WTC11 (cell line): ENCODE results near the gene EPHA1. TPM values are rescaled to one million over a fixed set of nuclear protein-coding genes. Genes with fewer than 3 reads are reported as not detected.

Source experiments
- ATAC-seq: fragments of 200-7000 bp; cut with Tn5 transposase; 2 replicates; pipeline ENCODE4 v1.10.0; 2021; ENCODE audit warnings: mild to moderate bottlenecking, moderate library complexity
- CTCF ChIA-PET: fragments of 300-600 bp; sonication (Branson Sonifier 250); formaldehyde crosslinking; loops from one replicate; lab custom pipeline; 2021; ENCODE audit warnings: antibody characterized with exemption; lab: Charles Lee
- POLR2A ChIA-PET: fragments of 350-600 bp; sonication (Branson Sonifier 250); formaldehyde crosslinking; loops from one replicate; lab custom pipeline; 2021; ENCODE audit warnings: antibody characterized with exemption; lab: Charles Lee
- DNase-seq: peaks from one replicate; pipeline ENCODE4 v3.0.0; 2021; ENCODE audit warnings: low spot score
- H3K27ac Mint-ChIP-seq: 2 replicates; pipeline ENCODE4 v1.8.0; 2021; ENCODE audit warnings: mixed read lengths
- H3K27me3 Mint-ChIP-seq: 2 replicates; pipeline ENCODE4 v1.8.0; 2021; ENCODE audit warnings: low read depth, mild to moderate bottlenecking, moderate library complexity, mixed read lengths
- H3K36me3 Mint-ChIP-seq: 2 replicates; pipeline ENCODE4 v1.8.0; 2021; ENCODE audit warnings: mixed read lengths
- H3K4me1 Mint-ChIP-seq: 2 replicates; pipeline ENCODE4 v1.8.0; 2022; ENCODE audit warnings: mixed read lengths
- H3K4me3 Mint-ChIP-seq: 2 replicates; pipeline ENCODE4 v1.8.0; 2021; ENCODE audit warnings: mild to moderate bottlenecking, moderate library complexity, mixed read lengths
- H3K9me3 Mint-ChIP-seq: 2 replicates; pipeline ENCODE4 v1.8.0; 2021; ENCODE audit warnings: mixed read lengths
- ATF1 ChIP-seq: sonication (generic); formaldehyde crosslinking; IDR thresholded peaks from 2 replicates; pipeline ENCODE4 v1.8.1; 2023; ENCODE audit warnings: mild to moderate bottlenecking, moderate library complexity, missing genetic modification reagents
- CBFB ChIP-seq: sonication (generic); formaldehyde crosslinking; IDR thresholded peaks from 2 replicates; pipeline ENCODE4 v1.8.1; 2022; ENCODE audit warnings: mild to moderate bottlenecking, low read depth, missing genetic modification reagents
- CREB1 ChIP-seq: sonication (generic); formaldehyde crosslinking; IDR thresholded peaks from 2 replicates; pipeline ENCODE4 v1.8.0; 2023; ENCODE audit warnings: mild to moderate bottlenecking, missing genetic modification reagents
- FOXJ3 ChIP-seq: sonication (generic); formaldehyde crosslinking; IDR thresholded peaks from 2 replicates; pipeline ENCODE4 v1.9.0; 2021; ENCODE audit warnings: missing genetic modification reagents, mild to moderate bottlenecking, borderline replicate concordance
- FOXP1 ChIP-seq: sonication (generic); formaldehyde crosslinking; IDR thresholded peaks from 2 replicates; pipeline ENCODE4 v1.8.0; 2022; ENCODE audit warnings: missing genetic modification reagents, mild to moderate bottlenecking, moderate library complexity, borderline replicate concordance
- HMGA2 ChIP-seq: fragments of 250-450 bp; sonication (Bioruptor Pico); IDR thresholded peaks from 2 replicates; pipeline ENCODE4 v1.4.0; 2021; ENCODE audit warnings: mild to moderate bottlenecking, moderate library complexity
- JAZF1 ChIP-seq: fragments of 250-450 bp; sonication (Bioruptor Pico); IDR thresholded peaks from 2 replicates; pipeline ENCODE4 v1.9.0; 2021; ENCODE audit warnings: moderate library complexity, mild to moderate bottlenecking, inconsistent platforms
- KAT7 ChIP-seq: sonication (generic); formaldehyde crosslinking; IDR thresholded peaks from 2 replicates; pipeline ENCODE4 v1.8.1; 2023; ENCODE audit warnings: missing genetic modification reagents, mild to moderate bottlenecking, borderline replicate concordance
- MXD4 ChIP-seq: fragments of 250-450 bp; sonication (Bioruptor Pico); IDR thresholded peaks from 2 replicates; pipeline ENCODE4 v1.8.0; 2021; ENCODE audit warnings: mild to moderate bottlenecking, moderate library complexity, borderline replicate concordance
- RORB ChIP-seq: fragments of 250-450 bp; sonication (Bioruptor Pico); IDR thresholded peaks from 2 replicates; pipeline ENCODE4 v1.9.0; 2021; ENCODE audit warnings: mild to moderate bottlenecking
- TCF7 ChIP-seq: sonication (generic); formaldehyde crosslinking; IDR thresholded peaks from 2 replicates; pipeline ENCODE4 v1.8.0; 2022; ENCODE audit warnings: mild to moderate bottlenecking, low read depth, missing genetic modification reagents, moderate library complexity
- TEAD1 ChIP-seq: sonication (generic); formaldehyde crosslinking; IDR thresholded peaks from 2 replicates; pipeline ENCODE4 v1.8.0; 2022; ENCODE audit warnings: mild to moderate bottlenecking, missing genetic modification reagents
- ZNF138 ChIP-seq: sonication (generic); formaldehyde crosslinking; conservative IDR thresholded peaks from 2 replicates; pipeline ENCODE4 v1.8.1; 2022; ENCODE audit warnings: mild to moderate bottlenecking, moderate library complexity, missing genetic modification reagents
- ZNF423 ChIP-seq: fragments of 250-450 bp; sonication (Bioruptor Pico); IDR thresholded peaks from 2 replicates; pipeline ENCODE4 v2.1.2; 2022; ENCODE audit warnings: mild to moderate bottlenecking, moderate library complexity
- total RNA-seq: library from RNA; stranded (reverse); gene quantifications from 3 replicates; pipeline ENCODE4 v1.2.3, GENCODE V29; 2021
- TF ChIP-seq, protein P1 (sequence below): sonication (generic); formaldehyde crosslinking; IDR thresholded peaks from 2 replicates; pipeline ENCODE4 v1.8.1; 2022; ENCODE audit warnings: mild to moderate bottlenecking, moderate library complexity, missing genetic modification reagents
- TF ChIP-seq, protein P2 (sequence below): sonication (generic); formaldehyde crosslinking; IDR thresholded peaks from 2 replicates; pipeline ENCODE4 v1.8.1; 2023; ENCODE audit warnings: mild to moderate bottlenecking, missing genetic modification reagents, moderate library complexity
- TF ChIP-seq, protein P3 (sequence below): fragments of 250-450 bp; sonication (Bioruptor Pico); IDR thresholded peaks from 2 replicates; pipeline ENCODE4 v1.9.0; 2021; ENCODE audit warnings: moderate library complexity, mild to moderate bottlenecking, inconsistent platforms, borderline replicate concordance
- TF ChIP-seq, protein P4 (sequence below): sonication (generic); formaldehyde crosslinking; IDR thresholded peaks from 2 replicates; pipeline ENCODE4 v1.8.1; 2023; ENCODE audit warnings: mild to moderate bottlenecking, moderate library complexity, missing genetic modification reagents
- TF ChIP-seq, protein P5 (sequence below): sonication (generic); formaldehyde crosslinking; conservative IDR thresholded peaks from 2 replicates; pipeline ENCODE4 v1.8.1; 2023; ENCODE audit warnings: mild to moderate bottlenecking, low read depth, missing genetic modification reagents, moderate library complexity
- TF ChIP-seq, protein P6 (sequence below): sonication (generic); formaldehyde crosslinking; IDR thresholded peaks from 2 replicates; pipeline ENCODE4 v1.8.0; 2022; ENCODE audit warnings: mild to moderate bottlenecking, missing genetic modification reagents
- TF ChIP-seq, protein P7 (sequence below): fragments of 200-600 bp; IDR thresholded peaks from 2 replicates; pipeline ENCODE4 v1.8.0; 2022; ENCODE audit warnings: antibody characterized with exemption
- TF ChIP-seq, protein P8 (sequence below): sonication (generic); formaldehyde crosslinking; IDR thresholded peaks from 2 replicates; pipeline ENCODE4 v1.8.0; 2022; ENCODE audit warnings: mild to moderate bottlenecking, missing genetic modification reagents

The EPHA1 gene
- total RNA-seq, 1 experiment from 2014 or later, result 203 TPM

DNA sequence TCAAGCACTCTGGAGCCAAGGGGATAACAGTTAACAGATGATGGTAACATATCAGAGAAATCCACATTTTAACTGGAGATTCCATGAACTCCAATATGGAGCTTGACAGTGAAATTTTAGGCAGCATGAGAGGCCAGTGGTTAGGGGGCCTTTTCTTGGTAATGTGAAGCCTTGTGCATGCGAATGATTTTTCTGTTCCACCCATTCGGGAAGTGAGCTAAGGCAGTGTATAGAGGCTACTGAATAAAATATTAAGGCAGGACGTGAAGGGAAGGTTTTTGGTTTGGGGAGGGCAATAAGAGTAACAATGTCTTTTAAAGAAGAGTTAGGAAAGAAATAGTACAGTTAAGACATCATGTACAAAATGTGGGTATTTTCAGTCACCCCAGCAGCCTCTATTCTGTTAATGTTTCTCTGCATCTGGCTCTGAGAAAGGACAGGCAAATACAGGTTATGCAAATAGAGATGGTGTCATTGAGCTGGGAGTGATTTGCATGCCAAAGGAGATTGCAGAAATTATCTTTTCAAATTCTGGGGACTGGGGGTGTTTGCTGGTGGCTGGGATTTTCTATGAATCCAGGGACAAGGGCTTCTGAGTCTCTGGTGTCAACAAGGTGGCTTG is 27.8 kb upstream of the EPHA1 start (continued):
- TF ChIP-seq, protein P1, sequence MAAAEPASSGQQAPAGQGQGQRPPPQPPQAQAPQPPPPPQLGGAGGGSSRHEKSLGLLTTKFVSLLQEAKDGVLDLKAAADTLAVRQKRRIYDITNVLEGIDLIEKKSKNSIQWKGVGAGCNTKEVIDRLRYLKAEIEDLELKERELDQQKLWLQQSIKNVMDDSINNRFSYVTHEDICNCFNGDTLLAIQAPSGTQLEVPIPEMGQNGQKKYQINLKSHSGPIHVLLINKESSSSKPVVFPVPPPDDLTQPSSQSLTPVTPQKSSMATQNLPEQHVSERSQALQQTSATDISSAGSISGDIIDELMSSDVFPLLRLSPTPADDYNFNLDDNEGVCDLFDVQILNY (CRISPR knock-in tag), result no peak
- TF ChIP-seq, protein P2, sequence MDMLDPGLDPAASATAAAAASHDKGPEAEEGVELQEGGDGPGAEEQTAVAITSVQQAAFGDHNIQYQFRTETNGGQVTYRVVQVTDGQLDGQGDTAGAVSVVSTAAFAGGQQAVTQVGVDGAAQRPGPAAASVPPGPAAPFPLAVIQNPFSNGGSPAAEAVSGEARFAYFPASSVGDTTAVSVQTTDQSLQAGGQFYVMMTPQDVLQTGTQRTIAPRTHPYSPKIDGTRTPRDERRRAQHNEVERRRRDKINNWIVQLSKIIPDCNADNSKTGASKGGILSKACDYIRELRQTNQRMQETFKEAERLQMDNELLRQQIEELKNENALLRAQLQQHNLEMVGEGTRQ (CRISPR knock-in tag), result no peak
- no peak for TF ChIP-seq FOXP1 (CRISPR knock-in tag)

DNA sequence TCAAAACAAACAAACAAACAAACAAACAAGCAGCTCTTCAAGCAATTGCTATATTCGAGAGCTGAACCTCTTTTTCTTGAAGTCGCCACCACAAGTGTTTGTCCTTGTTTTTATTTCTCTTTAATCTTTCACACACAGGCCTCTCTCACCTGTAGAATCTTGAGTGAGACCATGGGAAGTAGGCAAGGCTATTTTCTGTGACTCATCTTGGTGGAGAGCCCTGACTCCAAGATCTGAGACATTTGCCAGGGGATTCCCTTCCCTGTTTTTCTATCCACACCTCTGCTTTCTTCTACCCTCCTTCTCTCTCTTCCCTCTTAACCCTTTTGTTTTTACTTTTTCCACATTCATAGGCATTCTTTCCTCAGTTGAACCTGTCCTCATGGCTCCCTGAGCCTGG is 26.6 kb upstream of the EPHA1 start:
- Mint-ChIP-seq H3K9me3 (peaks cover 3% of the 10 kb centered on the region; the same call in 1 of the 2 replicates), H3K4me1 (peaks cover 22% of the 10 kb centered on the region), H3K36me3 (no peaks in the 10 kb centered on the region; the same call in 1 of the 2 replicates), H3K4me3 (no peak overlapping the region), H3K27ac (peak overlapping the region; percentile 92), H3K27me3 (no peaks in the 10 kb centered on the region; the same call in 1 of the 2 replicates)
- ChIA-PET CTCF (interaction anchor here (1.3 kb wide), 1 partner anchor 18 kb away, joined by 3 read pairs; no protein-coding TSS in a partner anchor), POLR2A (interaction anchor here (0.7 kb wide), 1 partner anchor 30 kb away, joined by 3 read pairs; no protein-coding TSS in a partner anchor)
- ATAC-seq, result no peak
- DNase-seq, result no peak
- no peak for TF ChIP-seq ATF1
- TF ChIP-seq, protein P3, sequence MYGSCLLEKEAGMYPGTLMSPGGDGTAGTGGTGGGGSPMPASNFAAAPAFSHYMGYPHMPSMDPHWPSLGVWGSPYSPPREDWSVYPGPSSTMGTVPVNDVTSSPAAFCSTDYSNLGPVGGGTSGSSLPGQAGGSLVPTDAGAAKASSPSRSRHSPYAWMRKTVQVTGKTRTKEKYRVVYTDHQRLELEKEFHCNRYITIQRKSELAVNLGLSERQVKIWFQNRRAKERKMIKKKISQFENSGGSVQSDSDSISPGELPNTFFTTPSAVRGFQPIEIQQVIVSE (CRISPR knock-in tag), result no peak
- TF ChIP-seq CREB1 (CRISPR knock-in tag), result no peak
- TF ChIP-seq JAZF1 (CRISPR knock-in tag), result no peak
- TF ChIP-seq, protein P4, sequence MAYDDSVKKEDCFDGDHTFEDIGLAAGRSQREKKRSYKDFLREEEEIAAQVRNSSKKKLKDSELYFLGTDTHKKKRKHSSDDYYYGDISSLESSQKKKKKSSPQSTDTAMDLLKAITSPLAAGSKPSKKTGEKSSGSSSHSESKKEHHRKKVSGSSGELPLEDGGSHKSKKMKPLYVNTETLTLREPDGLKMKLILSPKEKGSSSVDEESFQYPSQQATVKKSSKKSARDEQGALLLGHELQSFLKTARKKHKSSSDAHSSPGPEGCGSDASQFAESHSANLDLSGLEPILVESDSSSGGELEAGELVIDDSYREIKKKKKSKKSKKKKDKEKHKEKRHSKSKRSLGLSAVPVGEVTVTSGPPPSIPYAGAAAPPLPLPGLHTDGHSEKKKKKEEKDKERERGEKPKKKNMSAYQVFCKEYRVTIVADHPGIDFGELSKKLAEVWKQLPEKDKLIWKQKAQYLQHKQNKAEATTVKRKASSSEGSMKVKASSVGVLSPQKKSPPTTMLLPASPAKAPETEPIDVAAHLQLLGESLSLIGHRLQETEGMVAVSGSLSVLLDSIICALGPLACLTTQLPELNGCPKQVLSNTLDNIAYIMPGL (CRISPR knock-in tag), result no peak
- TF ChIP-seq FOXJ3, result no peak
- TF ChIP-seq ZNF138 (CRISPR knock-in tag), result no peak
- TF ChIP-seq CBFB (CRISPR knock-in tag), result no peak
- TF ChIP-seq KAT7 (CRISPR knock-in tag), result no peak
- TF ChIP-seq, protein P5, sequence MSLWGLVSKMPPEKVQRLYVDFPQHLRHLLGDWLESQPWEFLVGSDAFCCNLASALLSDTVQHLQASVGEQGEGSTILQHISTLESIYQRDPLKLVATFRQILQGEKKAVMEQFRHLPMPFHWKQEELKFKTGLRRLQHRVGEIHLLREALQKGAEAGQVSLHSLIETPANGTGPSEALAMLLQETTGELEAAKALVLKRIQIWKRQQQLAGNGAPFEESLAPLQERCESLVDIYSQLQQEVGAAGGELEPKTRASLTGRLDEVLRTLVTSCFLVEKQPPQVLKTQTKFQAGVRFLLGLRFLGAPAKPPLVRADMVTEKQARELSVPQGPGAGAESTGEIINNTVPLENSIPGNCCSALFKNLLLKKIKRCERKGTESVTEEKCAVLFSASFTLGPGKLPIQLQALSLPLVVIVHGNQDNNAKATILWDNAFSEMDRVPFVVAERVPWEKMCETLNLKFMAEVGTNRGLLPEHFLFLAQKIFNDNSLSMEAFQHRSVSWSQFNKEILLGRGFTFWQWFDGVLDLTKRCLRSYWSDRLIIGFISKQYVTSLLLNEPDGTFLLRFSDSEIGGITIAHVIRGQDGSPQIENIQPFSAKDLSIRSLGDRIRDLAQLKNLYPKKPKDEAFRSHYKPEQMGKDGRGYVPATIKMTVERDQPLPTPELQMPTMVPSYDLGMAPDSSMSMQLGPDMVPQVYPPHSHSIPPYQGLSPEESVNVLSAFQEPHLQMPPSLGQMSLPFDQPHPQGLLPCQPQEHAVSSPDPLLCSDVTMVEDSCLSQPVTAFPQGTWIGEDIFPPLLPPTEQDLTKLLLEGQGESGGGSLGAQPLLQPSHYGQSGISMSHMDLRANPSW (CRISPR knock-in tag), result no peak
- TF ChIP-seq, protein P6, sequence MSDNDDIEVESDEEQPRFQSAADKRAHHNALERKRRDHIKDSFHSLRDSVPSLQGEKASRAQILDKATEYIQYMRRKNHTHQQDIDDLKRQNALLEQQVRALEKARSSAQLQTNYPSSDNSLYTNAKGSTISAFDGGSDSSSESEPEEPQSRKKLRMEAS (CRISPR knock-in tag), result no peak

DNA sequence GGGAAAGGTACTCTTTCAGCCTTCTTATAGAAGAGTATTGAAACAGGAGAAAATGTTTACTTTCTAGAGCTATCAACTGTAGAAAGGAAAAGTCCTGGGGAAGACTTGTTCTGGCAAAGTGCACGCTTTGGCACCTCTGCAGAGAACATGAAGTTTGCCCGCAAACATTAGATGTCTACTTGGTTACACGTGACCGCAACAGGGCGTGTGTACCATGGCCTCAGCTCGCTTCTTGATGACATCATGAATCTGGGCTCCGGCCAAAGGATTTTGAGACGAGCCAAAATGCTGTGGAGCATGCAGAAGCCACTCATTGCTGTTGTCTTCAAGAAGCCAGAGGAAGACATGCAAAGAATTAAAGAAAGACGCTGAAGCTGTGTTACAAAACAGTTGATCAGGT is 26.0 kb upstream of the EPHA1 start:
- Mint-ChIP-seq H3K4me1 (peaks cover 22% of the 10 kb centered on the region), H3K27ac (no peak overlapping the region), H3K27me3 (no peaks in the 10 kb centered on the region), H3K4me3 (no peak overlapping the region), H3K9me3 (peaks cover 3% of the 10 kb centered on the region; the same call in 1 of the 2 replicates), H3K36me3 (no peaks in the 10 kb centered on the region; the same call in 1 of the 2 replicates)
- no peak for DNase-seq
- ATAC-seq, result no peak
- CTCF ChIA-PET, result interaction anchor here (1.3 kb wide), 1 partner anchor 18 kb away, joined by 3 read pairs; no protein-coding TSS in a partner anchor
- POLR2A ChIA-PET, result no interaction called here
- TF ChIP-seq, protein P7, sequence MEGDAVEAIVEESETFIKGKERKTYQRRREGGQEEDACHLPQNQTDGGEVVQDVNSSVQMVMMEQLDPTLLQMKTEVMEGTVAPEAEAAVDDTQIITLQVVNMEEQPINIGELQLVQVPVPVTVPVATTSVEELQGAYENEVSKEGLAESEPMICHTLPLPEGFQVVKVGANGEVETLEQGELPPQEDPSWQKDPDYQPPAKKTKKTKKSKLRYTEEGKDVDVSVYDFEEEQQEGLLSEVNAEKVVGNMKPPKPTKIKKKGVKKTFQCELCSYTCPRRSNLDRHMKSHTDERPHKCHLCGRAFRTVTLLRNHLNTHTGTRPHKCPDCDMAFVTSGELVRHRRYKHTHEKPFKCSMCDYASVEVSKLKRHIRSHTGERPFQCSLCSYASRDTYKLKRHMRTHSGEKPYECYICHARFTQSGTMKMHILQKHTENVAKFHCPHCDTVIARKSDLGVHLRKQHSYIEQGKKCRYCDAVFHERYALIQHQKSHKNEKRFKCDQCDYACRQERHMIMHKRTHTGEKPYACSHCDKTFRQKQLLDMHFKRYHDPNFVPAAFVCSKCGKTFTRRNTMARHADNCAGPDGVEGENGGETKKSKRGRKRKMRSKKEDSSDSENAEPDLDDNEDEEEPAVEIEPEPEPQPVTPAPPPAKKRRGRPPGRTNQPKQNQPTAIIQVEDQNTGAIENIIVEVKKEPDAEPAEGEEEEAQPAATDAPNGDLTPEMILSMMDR, result no peak
- TF ChIP-seq TEAD1 (CRISPR knock-in tag) (no peak), HMGA2 (CRISPR knock-in tag) (no peak), RORB (no peak), FOXJ3 (no peak), ZNF423 (CRISPR knock-in tag) (no peak), TCF7 (no peak), MXD4 (CRISPR knock-in tag) (no peak)
- TF ChIP-seq, protein P8, sequence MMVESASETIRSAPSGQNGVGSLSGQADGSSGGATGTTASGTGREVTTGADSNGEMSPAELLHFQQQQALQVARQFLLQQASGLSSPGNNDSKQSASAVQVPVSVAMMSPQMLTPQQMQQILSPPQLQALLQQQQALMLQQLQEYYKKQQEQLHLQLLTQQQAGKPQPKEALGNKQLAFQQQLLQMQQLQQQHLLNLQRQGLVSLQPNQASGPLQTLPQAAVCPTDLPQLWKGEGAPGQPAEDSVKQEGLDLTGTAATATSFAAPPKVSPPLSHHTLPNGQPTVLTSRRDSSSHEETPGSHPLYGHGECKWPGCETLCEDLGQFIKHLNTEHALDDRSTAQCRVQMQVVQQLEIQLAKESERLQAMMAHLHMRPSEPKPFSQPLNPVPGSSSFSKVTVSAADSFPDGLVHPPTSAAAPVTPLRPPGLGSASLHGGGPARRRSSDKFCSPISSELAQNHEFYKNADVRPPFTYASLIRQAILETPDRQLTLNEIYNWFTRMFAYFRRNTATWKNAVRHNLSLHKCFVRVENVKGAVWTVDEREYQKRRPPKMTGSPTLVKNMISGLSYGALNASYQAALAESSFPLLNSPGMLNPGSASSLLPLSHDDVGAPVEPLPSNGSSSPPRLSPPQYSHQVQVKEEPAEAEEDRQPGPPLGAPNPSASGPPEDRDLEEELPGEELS (CRISPR knock-in tag), result no peak
